Ovary (tissue), 9 donors: ENCODE data around the gene CYTIP. TPM values are rescaled to one million over a fixed set of nuclear protein-coding genes. Genes with fewer than 3 reads are reported as not detected.

Experiments used
- DNase-seq, 5 donors: peaks; one replicate each; pipeline ENCODE4 v3.0.0-alpha.2; 2019 to 2020
- H3K27ac ChIP-seq, 2 donors: fragments of 200-600 bp; one replicate each; pipeline versions ENCODE4 v1.5.1 to v1.8.0; 2019 to 2022
- H3K27me3 ChIP-seq: fragments of 200-600 bp; one replicate; pipeline ENCODE4 v1.8.0; 2022
- H3K36me3 ChIP-seq: fragments of 200-600 bp; sonication (generic); one replicate; pipeline ENCODE4 v1.5.1; 2019
- H3K4me1 ChIP-seq: one replicate; pipeline ENCODE4 v1.8.1; 2013; ENCODE audit warnings: mild to moderate bottlenecking, moderate library complexity; ENCODE audit not compliant: insufficient read depth
- H3K4me3 ChIP-seq: fragments of 200-600 bp; sonication (generic); one replicate; pipeline ENCODE4 v1.5.1; 2017
- H3K9me3 ChIP-seq, 2 donors: fragments of 200-600 bp in 1 of 2; sonication (generic) in 1 of 2; one replicate each; pipeline versions ENCODE4 v1.5.1 to v1.8.1; 2013 to 2019; ENCODE audit warnings: mild to moderate bottlenecking in 1 of 2, moderate library complexity in 1 of 2
- CTCF ChIP-seq, 3 donors: fragments of 450-650 bp in 2 of 3; fragments of 200-600 bp in 1 of 3; IDR thresholded peaks; one replicate each; pipeline versions ENCODE4 v1.5.1 to v1.8.0; 2016 to 2022; ENCODE audit warnings: antibody characterized with exemption in 3 of 3, mild to moderate bottlenecking in 1 of 3
- EP300 ChIP-seq: sonication (generic); formaldehyde crosslinking; IDR thresholded peaks from one replicate; pipeline ENCODE4 v1.6.1; 2017; ENCODE audit warnings: antibody characterized with exemption
- POLR2A ChIP-seq: fragments of 450-650 bp; IDR thresholded peaks from one replicate; pipeline ENCODE4 v1.6.1; 2017; ENCODE audit warnings: antibody characterized with exemption, mild to moderate bottlenecking, moderate library complexity
- WGBS, 3 donors: extraction: QIAGEN DNeasy Blood & Tissue Kit in 1 of 3; methylation state at CpG; one replicate each; pipeline versions ENCODE4 v1.1.5 to v1.1.7; 2013 to 2017; 5-methylcytosine and 5-hydroxymethylcytosine counted together
- intact Hi-C, 4 donors: fragments of 100-400 bp; cut with DNase I; formaldehyde crosslinking; loops; one replicate each; pipeline versions ENCODE4 v1.11.0 to v1.15.1; 2022 to 2023
- polyA plus RNA-seq, 2 donors: library from polyadenylated mRNA; stranded (reverse); fragments of 200-250 nt in 1 of 2; fragments of 350-450 nt in 1 of 2; fragmentation: Illumina TruSeq in 1 of 2; extraction: RNeasy Lipid Tissue Mini Kit (QIAGEN cat#74804) in 1 of 2; gene quantifications; one replicate each; pipeline ENCODE4 v1.2.3, GENCODE V29; 2013 to 2014
- total RNA-seq, 7 donors: library from RNA; depleted of rRNA in 2 of 7; stranded (reverse); fragments of >200 nt in 2 of 7; fragmentation: NEBNext Ultra II Directional in 3 of 7; extraction: Animal tissue kit (Norgen Biotek cat#: 25700) in 3 of 7; gene quantifications; one replicate each; pipeline versions ENCODE4 v1.1.0 to v1.2.4, GENCODE V29; 2016 to 2023
- donor health status: DM: no; HTN: no; CAD: no; lungs with moderate emphysema.
- donor health status: DM: no; HTN: no; CAD: no.
- donor health status: Bipolar disorder and iron deficiency.
- donor health status: DM: yes; HTN: yes; CAD: no.
- donor health status: DM: no; HTN: no; CAD: no.
- donor health status: DM: yes; HTN: yes; CAD: no.

The CYTIP gene
- total and polyA plus RNA-seq, 9 donors, result 0.66 to 6.1 (median 2.7) TPM

- intact Hi-C loops, result no loop called here
- H3K4me3 ChIP-seq, result no peak overlapping the region
- H3K36me3 ChIP-seq, result no peaks in the 10 kb centered on the region
- no peaks in the 10 kb centered on the region for H3K27me3 ChIP-seq
- no peak overlapping the region for H3K27ac ChIP-seq
- no peaks in the 10 kb centered on the region for H3K9me3 ChIP-seq
- H3K4me1 ChIP-seq, result no peaks in the 10 kb centered on the region
- DNase-seq, result no peak
- 80 to 86% (median 82%) methylated on average over 2 of the region's 2 CpGs for WGBS, 3 donors
- TF ChIP-seq POLR2A, result no peak
- TF ChIP-seq EP300, result no peak
- TF ChIP-seq CTCF (IDR thresholded peaks at IDR 0.05), result no peak
Measured at GRCh38 chr2:157388827-157389226, 55.1 kb downstream of the CYTIP start.

- H3K27ac ChIP-seq, result no peak overlapping the region
- H3K9me3 ChIP-seq, result no peaks in the 10 kb centered on the region
- intact Hi-C loops, result no loop called here
- DNase-seq, result no peak
- no peaks in the 10 kb centered on the region for H3K27me3 ChIP-seq
- H3K4me3 ChIP-seq, result no peak overlapping the region
- H3K36me3 ChIP-seq, result no peaks in the 10 kb centered on the region
- WGBS, 3 donors, result 72 to 91% (median 82%) methylated on average over 1 of the region's 1 CpG
- no peaks in the 10 kb centered on the region for H3K4me1 ChIP-seq
- TF ChIP-seq CTCF (IDR thresholded peaks at IDR 0.05), result no peak
- no peak for TF ChIP-seq POLR2A
- TF ChIP-seq EP300, result no peak
Measured at GRCh38 chr2:157386747-157387146, 57.1 kb downstream of the CYTIP start.

- TF ChIP-seq POLR2A, result no peak
- no peak for TF ChIP-seq CTCF (IDR thresholded peaks at IDR 0.05)
- TF ChIP-seq EP300, result no peak
- intact Hi-C loops, result no loop called here
Measured at GRCh38 chr2:157386247-157386646, 57.6 kb downstream of the CYTIP start.

DNA sequence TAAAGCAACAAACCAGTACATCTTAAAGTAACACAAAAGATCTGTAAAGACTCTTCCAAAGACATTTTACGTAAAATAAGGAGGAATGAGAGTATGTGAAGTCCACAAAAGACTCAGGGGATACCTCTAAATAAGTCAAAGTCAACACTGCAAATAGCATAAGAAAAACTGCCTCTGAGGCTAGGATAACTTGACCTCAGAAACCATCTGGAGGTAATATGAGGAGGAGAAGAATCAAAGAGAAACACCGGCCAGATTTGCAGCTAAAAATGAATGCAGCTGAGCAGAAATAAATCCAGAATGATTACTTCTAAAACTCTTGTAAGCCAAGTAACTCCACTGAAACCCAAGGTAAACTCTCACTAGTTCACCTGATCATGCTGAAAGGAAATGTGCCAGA lies 66.0 kb downstream of the CYTIP start:
- no peak for DNase-seq
- intact Hi-C loops, result no loop called here
- Histone ChIP-seq H3K36me3 (no peaks in the 10 kb centered on the region), H3K27me3 (no peaks in the 10 kb centered on the region), H3K9me3 (no peaks in the 10 kb centered on the region), H3K27ac (no peak overlapping the region), H3K4me3 (no peak overlapping the region), H3K4me1 (no peaks in the 10 kb centered on the region)
- WGBS, 3 donors, result 33 to 40% (median 37%) methylated on average over 2 of the region's 2 CpGs
- TF ChIP-seq CTCF (IDR thresholded peaks at IDR 0.05) (no peak), POLR2A (no peak), EP300 (no peak)

More at GRCh38 chr2:157386247-157386646, 57.6 kb downstream of the CYTIP start:
- H3K9me3 ChIP-seq, result no peaks in the 10 kb centered on the region
- DNase-seq, result no peak
- H3K36me3 ChIP-seq, result no peaks in the 10 kb centered on the region
- H3K27ac ChIP-seq, result no peak overlapping the region
- H3K4me3 ChIP-seq, result no peak overlapping the region
- H3K27me3 ChIP-seq, result no peaks in the 10 kb centered on the region
- 67 to 75% (median 72%) methylated on average over 1 of the region's 1 CpG for WGBS, 3 donors
- H3K4me1 ChIP-seq, result no peaks in the 10 kb centered on the region
